RWPE2 (cell line): Measurements from ENCODE around the gene ITPRIPL2.

ENCODE experiments used
- ATAC-seq: fragments of 200-7000 bp; cut with Tn5 transposase; 3 replicates; pipeline ENCODE4 v1.9.1; 2021; ENCODE audit warnings: low read depth
- DNase-seq: peaks from one replicate; pipeline ENCODE4 v3.0.0-alpha.2; 2020; ENCODE audit warnings: low spot score
- H3K27ac ChIP-seq: fragments of 450-650 bp; 2 replicates; pipeline ENCODE4 v1.5.1; 2017; ENCODE audit warnings: mild to moderate bottlenecking; ENCODE audit not compliant: poor library complexity, severe bottlenecking
- H3K27me3 ChIP-seq: fragments of 250-450 bp; sonication (Bioruptor Pico); 2 replicates; pipeline ENCODE4 v1.5.1; 2021; ENCODE audit warnings: mild to moderate bottlenecking, moderate library complexity; ENCODE audit not compliant: insufficient read depth, poor library complexity, severe bottlenecking
- H3K36me3 ChIP-seq: fragments of 250-450 bp; sonication (Bioruptor Pico); 2 replicates; pipeline ENCODE4 v1.5.1; 2020; ENCODE audit warnings: low read depth, mild to moderate bottlenecking, moderate library complexity
- H3K4me1 ChIP-seq: fragments of 250-450 bp; sonication (Bioruptor Pico); 2 replicates; pipeline ENCODE4 v1.5.1; 2021; ENCODE audit warnings: mild to moderate bottlenecking, moderate library complexity; ENCODE audit not compliant: insufficient read depth, poor library complexity, severe bottlenecking
- H3K4me3 ChIP-seq: fragments of 250-450 bp; sonication (Bioruptor Pico); 2 replicates; pipeline ENCODE4 v1.5.1; 2021; ENCODE audit warnings: mild to moderate bottlenecking, moderate library complexity; ENCODE audit not compliant: severe bottlenecking
- H3K9me3 ChIP-seq: fragments of 250-450 bp; sonication (Bioruptor Pico); 2 replicates; pipeline ENCODE4 v1.5.1; 2021; ENCODE audit warnings: mild to moderate bottlenecking, moderate library complexity; ENCODE audit not compliant: severe bottlenecking
- CTCF ChIP-seq: fragments of 450-650 bp; IDR thresholded peaks from one replicate; pipeline ENCODE4 v1.5.1; 2017; ENCODE audit warnings: mild to moderate bottlenecking, moderate library complexity; ENCODE audit not compliant: poor library complexity, severe bottlenecking

The ITPRIPL2 gene

GRCh38 chr16:19071811-19072777, 41.7 kb upstream of the ITPRIPL2 start:
- Histone ChIP-seq H3K36me3 (peaks cover 24% of the 10 kb centered on the region), H3K27ac (no peak overlapping the region), H3K27me3 (no peaks in the 10 kb centered on the region), H3K4me3 (no peak overlapping the region), H3K4me1 (peaks cover 5% of the 10 kb centered on the region), H3K9me3 (no peaks in the 10 kb centered on the region)
- TF ChIP-seq CTCF = peak; percentile 77
- ATAC-seq (peak; percentile 34; the same call in 1 of the 3 replicates), DNase-seq (no peak)

GRCh38 chr16:19073344-19073743, 40.4 kb upstream of the ITPRIPL2 start:
- H3K36me3 ChIP-seq = peaks cover 28% of the 10 kb centered on the region
- H3K27me3 ChIP-seq = no peaks in the 10 kb centered on the region
- H3K9me3 ChIP-seq = no peaks in the 10 kb centered on the region
- no peak for DNase-seq
- peaks cover 5% of the 10 kb centered on the region for H3K4me1 ChIP-seq
- ATAC-seq = no peak
- H3K27ac ChIP-seq = no peak overlapping the region
- no peak overlapping the region for H3K4me3 ChIP-seq
- no peak for TF ChIP-seq CTCF

GRCh38 chr16:19073863-19074262, 39.9 kb upstream of the ITPRIPL2 start:
- Histone ChIP-seq H3K27me3 (no peaks in the 10 kb centered on the region), H3K4me3 (no peak overlapping the region), H3K27ac (no peak overlapping the region), H3K36me3 (peaks cover 33% of the 10 kb centered on the region), H3K9me3 (no peaks in the 10 kb centered on the region), H3K4me1 (peaks cover 2% of the 10 kb centered on the region)
- no peak for ATAC-seq
- TF ChIP-seq CTCF = no peak
- no peak for DNase-seq

DNA sequence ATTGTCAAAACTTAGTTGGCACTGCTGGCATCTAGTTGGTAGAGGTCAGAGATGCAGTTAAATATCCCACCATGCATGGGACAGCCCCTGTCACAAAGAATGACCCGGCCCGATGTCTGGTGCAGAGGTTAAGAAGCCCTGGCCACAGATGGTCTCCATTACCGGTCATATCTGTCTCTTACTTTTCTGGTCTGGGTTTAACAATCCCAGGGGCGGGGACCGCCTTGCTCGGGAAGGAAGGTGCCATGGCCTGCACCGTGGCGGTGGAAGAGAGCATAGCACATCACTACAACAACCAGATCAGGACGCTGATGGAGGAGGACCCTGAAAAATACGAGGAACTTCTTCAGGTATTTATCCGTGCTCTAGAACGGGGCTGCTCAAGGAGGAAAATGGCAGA, 38.3 kb upstream of the ITPRIPL2 start:
- peaks cover 37% of the 10 kb centered on the region for H3K36me3 ChIP-seq
- no peak for TF ChIP-seq CTCF
- H3K9me3 ChIP-seq = no peaks in the 10 kb centered on the region
- ATAC-seq = no peak
- no peaks in the 10 kb centered on the region for H3K4me1 ChIP-seq
- no peaks in the 10 kb centered on the region for H3K27me3 ChIP-seq
- H3K4me3 ChIP-seq = no peak overlapping the region
- H3K27ac ChIP-seq = no peak overlapping the region
- DNase-seq = no peak

- Histone ChIP-seq H3K36me3 (peaks cover 41% of the 10 kb centered on the region), H3K4me3 (no peak overlapping the region), H3K9me3 (no peaks in the 10 kb centered on the region), H3K27ac (no peak overlapping the region), H3K4me1 (no peaks in the 10 kb centered on the region), H3K27me3 (no peaks in the 10 kb centered on the region)
- TF ChIP-seq CTCF = no peak
- no peak for ATAC-seq
- DNase-seq = no peak
Measured at GRCh38 chr16:19077879-19078278, 35.9 kb upstream of the ITPRIPL2 start.
